ENCODE results near the gene AOAH.
A peak's percentile ranks its signal among the peaks of the same experiment; 100 is the strongest.

The AOAH gene

GRCh38 chr7:36630112-36630650, 94.1 kb downstream of the AOAH start:
- DNase-seq (ENCODE audit: low spot score) = no peak

- no peak for DNase-seq (ENCODE audit: low spot score)
Measured at GRCh38 chr7:36629351-36629750, 94.9 kb downstream of the AOAH start.

GRCh38 chr7:36627836-36628235, 96.5 kb downstream of the AOAH start:
- DNase-seq (ENCODE audit: low spot score) = no peak

GRCh38 chr7:36626111-36626510, 98.2 kb downstream of the AOAH start:
- no peak for DNase-seq (ENCODE audit: low spot score)

GRCh38 chr7:36625247-36625646, 99.0 kb downstream of the AOAH start:
- no peak for DNase-seq (ENCODE audit: low spot score)

GRCh38 chr7:36623247-36623646, 101.0 kb downstream of the AOAH start:
- no peak for DNase-seq (ENCODE audit: low spot score)

- no peak for DNase-seq (ENCODE audit: low spot score)
Measured at GRCh38 chr7:36621396-36621795, 102.9 kb downstream of the AOAH start.

- no peak for DNase-seq (ENCODE audit: low spot score)
Measured at GRCh38 chr7:36620166-36620708, 104.1 kb downstream of the AOAH start.

GRCh38 chr7:36617408-36617807, 106.9 kb downstream of the AOAH start:
- no peak for DNase-seq (ENCODE audit: low spot score)

GRCh38 chr7:36615852-36616540, 108.3 kb downstream of the AOAH start:
- no peak for DNase-seq (ENCODE audit: low spot score)

- no peak for DNase-seq (ENCODE audit: low spot score)
Measured at GRCh38 chr7:36614959-36615358, 109.3 kb downstream of the AOAH start.

GRCh38 chr7:36613031-36613614, 111.2 kb downstream of the AOAH start:
- no peak for DNase-seq (ENCODE audit: low spot score)

GRCh38 chr7:36611703-36612102, 112.6 kb downstream of the AOAH start:
- no peak for DNase-seq (ENCODE audit: low spot score)

- no peak for DNase-seq (ENCODE audit: low spot score)
Measured at GRCh38 chr7:36607721-36608095, 116.6 kb downstream of the AOAH start.

GRCh38 chr7:36606976-36607720, 117.1 kb downstream of the AOAH start:
- DNase-seq (ENCODE audit: low spot score) = no peak

GRCh38 chr7:36606153-36606975, 117.9 kb downstream of the AOAH start:
- no peak for DNase-seq (ENCODE audit: low spot score)

GRCh38 chr7:36605261-36606051, 118.8 kb downstream of the AOAH start:
- DNase-seq (ENCODE audit: low spot score) = no peak

- DNase-seq (ENCODE audit: low spot score) = no peak
Measured at GRCh38 chr7:36604806-36605205, 119.5 kb downstream of the AOAH start.

GRCh38 chr7:36602934-36603887, 121.1 kb downstream of the AOAH start:
- DNase-seq (ENCODE audit: low spot score) = peak; percentile 69

- peak; percentile 49 for DNase-seq (ENCODE audit: low spot score)
Measured at GRCh38 chr7:36602511-36602910, 121.8 kb downstream of the AOAH start.
